T-helper 1 cell treated with Interleukin-12 subunit alpha and Interleukin-12 subunit beta and Interleukin-4 antibody, amounts not matched to agents 30 μg/mL and 1 μg/mL, for 36 hours (primary cell): ENCODE measurements around the gene RUNX3.

Experiments used
- H3K27ac Mint-ChIP-seq: one replicate; pipeline ENCODE4 v1.8.0; 2021; ENCODE audit warnings: mild to moderate bottlenecking, mixed read lengths
- H3K27me3 Mint-ChIP-seq: one replicate; pipeline ENCODE4 v1.8.0; 2021; ENCODE audit warnings: low read depth, mixed read lengths
- H3K36me3 Mint-ChIP-seq: one replicate; pipeline ENCODE4 v1.8.0; 2021; ENCODE audit warnings: low read depth, mixed read lengths
- H3K4me1 Mint-ChIP-seq: one replicate; pipeline ENCODE4 v1.8.0; 2021; ENCODE audit warnings: low read depth, mixed read lengths
- H3K4me3 Mint-ChIP-seq: one replicate; pipeline ENCODE4 v1.8.0; 2021; ENCODE audit warnings: mild to moderate bottlenecking, moderate library complexity, mixed read lengths
- H3K9me3 Mint-ChIP-seq: one replicate; pipeline ENCODE4 v1.8.0; 2021; ENCODE audit warnings: mixed read lengths

The RUNX3 gene

DNA sequence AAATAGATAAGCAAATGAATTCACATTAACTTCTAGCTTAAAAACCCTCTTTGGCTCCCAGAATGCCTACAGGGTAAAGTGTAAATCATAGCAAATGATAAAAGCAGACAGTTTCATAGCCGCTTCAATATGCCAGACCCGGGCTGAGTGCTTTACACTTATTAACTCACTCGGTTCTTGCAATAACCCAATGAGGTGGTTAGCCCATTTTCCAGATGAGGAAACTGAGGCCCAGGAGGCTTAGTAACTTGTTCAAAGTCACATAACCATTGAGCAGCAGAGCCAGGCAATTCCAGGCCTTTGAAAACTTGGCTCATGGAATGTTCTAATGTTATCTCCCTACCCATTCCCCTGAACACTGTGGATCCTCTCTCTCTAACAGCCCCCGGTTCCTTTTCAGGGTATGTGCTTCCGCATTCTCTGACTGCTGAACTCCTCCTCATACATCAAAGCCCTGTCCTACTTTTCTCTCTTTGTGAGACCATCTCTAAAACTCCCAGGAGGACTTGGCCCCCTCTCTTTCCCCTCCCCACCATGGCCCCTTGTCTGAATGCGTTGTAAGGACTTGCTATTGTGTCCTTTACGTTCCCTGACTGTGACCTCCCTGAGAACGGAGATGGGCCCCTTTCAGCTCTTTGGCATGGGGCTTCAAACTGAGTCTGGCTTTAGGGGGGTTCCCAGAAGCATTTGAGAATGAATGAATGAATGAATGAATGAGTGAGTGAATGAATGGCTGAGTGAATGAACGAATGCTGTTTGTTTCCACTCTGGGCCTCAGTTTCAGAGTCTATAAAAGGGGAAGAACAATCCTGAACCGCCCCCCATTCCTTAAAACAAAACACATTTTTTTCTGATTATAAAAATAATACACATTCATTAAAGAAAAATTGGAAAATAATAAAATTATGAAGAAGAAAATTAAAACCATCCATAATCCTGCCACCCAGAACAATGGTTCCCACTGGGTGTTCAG is 15.6 kb upstream of the RUNX3 start:
- Mint-ChIP-seq H3K27me3 (no peaks in the 10 kb centered on the region), H3K27ac (peak overlapping the region; percentile 65), H3K4me3 (no peak overlapping the region), H3K4me1 (peaks cover 60% of the 10 kb centered on the region), H3K9me3 (no peaks in the 10 kb centered on the region), H3K36me3 (peaks cover 34% of the 10 kb centered on the region)

DNA sequence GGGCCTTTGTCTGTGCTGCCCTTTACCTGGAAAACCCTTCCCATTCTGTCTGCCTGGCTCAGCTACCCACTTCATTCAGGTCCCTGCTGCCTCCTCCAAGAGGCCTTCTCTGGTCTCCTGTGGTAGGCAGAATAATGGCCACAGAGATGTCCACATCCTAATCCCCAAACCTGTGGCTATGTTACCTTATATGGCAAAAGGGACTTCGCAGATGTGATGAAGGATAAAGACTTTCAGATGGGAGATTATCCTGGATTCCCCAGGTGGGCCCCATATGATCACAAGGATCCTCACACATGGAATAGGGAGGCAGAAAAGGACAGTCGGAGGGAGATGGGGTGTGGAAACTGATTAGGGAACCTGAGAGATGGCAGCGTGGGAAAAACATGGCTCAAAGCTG is 14.2 kb upstream of the RUNX3 start:
- Mint-ChIP-seq H3K9me3 (no peaks in the 10 kb centered on the region), H3K4me3 (no peak overlapping the region), H3K36me3 (peaks cover 36% of the 10 kb centered on the region), H3K27me3 (no peaks in the 10 kb centered on the region), H3K27ac (peak overlapping the region; percentile 17), H3K4me1 (peaks cover 60% of the 10 kb centered on the region)

DNA sequence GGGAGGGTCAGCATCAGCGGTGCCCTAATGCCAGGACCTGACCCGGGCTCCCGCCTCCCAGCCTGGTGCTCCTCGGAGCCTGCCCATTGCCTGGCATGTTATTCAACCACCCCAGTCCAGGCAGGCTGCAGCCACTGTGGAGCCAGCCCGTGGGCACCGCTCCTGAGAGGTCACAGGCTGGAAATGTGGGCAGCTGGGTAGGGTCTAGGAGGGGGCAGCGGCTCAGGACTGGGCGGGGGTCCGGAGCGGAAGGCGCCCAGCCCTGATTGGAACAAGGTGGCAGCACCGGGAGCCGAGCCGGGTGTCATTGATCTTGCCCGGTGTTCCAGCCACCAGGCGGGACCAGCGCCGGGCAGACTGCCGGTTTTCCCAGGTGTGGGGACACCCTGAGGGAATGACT is 12.7 kb upstream of the RUNX3 start:
- Mint-ChIP-seq H3K9me3 (no peaks in the 10 kb centered on the region), H3K27me3 (no peaks in the 10 kb centered on the region), H3K4me1 (peaks cover 63% of the 10 kb centered on the region), H3K36me3 (peaks cover 46% of the 10 kb centered on the region), H3K27ac (no peak overlapping the region), H3K4me3 (no peak overlapping the region)

DNA sequence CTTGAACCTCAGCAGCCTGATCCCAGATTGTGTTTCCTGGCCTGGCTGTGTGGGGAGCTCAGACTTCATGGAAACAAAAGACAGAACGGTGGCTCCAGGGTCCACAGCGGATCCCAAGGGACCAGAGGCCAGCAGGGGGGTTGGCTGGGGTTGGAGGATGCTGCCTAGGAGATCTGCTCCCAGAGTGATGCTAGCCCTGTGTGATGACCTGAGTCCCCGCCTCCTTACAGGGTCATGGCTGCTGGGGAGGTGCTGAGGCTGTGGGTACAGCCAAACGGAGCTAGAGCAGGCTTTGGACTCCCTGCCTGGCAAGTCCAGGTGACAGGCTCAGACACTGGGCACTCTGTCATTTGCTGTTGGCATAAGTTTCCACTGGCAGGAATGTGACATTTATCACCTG is 11.5 kb upstream of the RUNX3 start:
- Mint-ChIP-seq H3K4me3 (no peak overlapping the region), H3K36me3 (peaks cover 51% of the 10 kb centered on the region), H3K9me3 (no peaks in the 10 kb centered on the region), H3K4me1 (peaks cover 56% of the 10 kb centered on the region), H3K27ac (no peak overlapping the region), H3K27me3 (no peaks in the 10 kb centered on the region)

DNA sequence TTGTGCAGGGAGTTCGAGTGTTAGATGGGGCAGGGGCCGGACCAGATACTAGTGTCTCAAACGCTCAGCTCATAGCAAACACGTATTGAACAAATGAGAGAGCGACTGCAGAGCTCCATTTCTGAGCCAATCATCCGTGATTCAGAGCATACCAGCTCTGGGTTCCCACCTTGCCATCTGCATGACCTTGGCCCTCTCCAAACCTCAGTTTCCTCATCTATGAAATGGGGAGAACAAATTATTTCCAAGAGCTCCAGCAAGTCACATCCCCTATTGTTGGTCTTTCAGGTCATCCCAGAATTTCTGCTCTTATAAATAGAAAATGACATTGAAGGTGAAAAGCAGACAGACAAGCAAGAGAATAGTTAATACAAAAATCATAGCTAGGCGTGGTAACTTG is 10.2 kb upstream of the RUNX3 start:
- Mint-ChIP-seq H3K27me3 (no peaks in the 10 kb centered on the region), H3K4me1 (peaks cover 56% of the 10 kb centered on the region), H3K4me3 (no peak overlapping the region), H3K27ac (no peak overlapping the region), H3K36me3 (peaks cover 50% of the 10 kb centered on the region), H3K9me3 (no peaks in the 10 kb centered on the region)

DNA sequence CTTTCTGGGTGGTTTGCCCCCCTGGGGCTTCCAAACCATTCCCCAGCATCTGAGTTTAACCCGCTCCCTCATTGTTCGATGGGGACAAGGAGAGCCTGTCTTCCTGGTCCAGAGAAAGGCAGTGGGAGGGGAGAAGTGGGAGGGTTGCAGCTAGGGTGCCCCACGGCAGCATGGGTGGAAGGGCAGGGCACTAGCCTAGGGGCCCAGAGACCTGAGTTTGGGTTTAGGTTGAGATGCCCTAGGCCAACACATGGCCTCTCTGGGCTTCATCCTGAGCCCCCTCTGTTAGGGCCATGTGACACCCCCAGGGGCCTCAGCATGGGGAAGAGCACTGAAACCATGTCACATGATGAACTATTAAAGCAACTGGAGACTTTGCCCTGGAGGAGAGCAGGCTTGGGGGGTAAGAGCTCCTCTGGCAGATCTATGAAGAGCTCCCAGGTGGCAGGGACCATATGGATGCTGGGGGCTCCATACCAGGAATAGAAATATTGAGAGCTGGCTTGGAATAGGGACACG is 9.7 kb upstream of the RUNX3 start:
- Mint-ChIP-seq H3K9me3 (no peaks in the 10 kb centered on the region), H3K4me1 (peaks cover 54% of the 10 kb centered on the region), H3K27ac (no peak overlapping the region), H3K4me3 (no peak overlapping the region), H3K36me3 (peaks cover 51% of the 10 kb centered on the region), H3K27me3 (no peaks in the 10 kb centered on the region)

DNA sequence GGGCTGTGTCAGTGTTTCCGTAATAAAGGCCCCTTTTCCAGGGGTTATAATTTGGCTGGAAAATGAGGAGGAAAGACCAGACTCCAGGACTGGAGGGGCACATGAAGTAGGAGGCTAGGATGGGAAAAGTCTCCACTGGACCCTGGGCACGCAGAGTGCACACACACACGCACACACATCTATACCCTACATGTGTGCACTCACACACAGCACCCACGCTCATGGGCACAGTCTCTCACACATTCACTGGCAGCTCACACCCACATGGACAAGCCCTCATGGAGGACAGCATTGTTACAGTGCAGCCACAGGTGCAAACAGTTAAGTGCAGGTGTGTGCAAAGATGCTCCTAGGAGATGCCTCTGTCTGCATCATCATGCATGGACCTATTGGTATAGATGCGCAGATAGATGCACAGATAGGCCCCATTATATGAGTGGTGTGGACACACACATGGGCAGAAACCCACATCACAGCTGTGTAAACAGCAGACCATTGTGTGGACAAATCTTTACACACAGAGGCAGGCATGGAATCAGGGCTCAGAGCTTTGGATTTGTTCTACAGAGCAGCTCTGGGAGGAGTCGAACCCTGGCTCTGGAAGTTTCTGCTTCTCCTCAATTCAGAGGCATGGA is 9.1 kb upstream of the RUNX3 start:
- Mint-ChIP-seq H3K27ac (peak overlapping the region; percentile 55), H3K36me3 (peaks cover 52% of the 10 kb centered on the region), H3K9me3 (no peaks in the 10 kb centered on the region)

DNA sequence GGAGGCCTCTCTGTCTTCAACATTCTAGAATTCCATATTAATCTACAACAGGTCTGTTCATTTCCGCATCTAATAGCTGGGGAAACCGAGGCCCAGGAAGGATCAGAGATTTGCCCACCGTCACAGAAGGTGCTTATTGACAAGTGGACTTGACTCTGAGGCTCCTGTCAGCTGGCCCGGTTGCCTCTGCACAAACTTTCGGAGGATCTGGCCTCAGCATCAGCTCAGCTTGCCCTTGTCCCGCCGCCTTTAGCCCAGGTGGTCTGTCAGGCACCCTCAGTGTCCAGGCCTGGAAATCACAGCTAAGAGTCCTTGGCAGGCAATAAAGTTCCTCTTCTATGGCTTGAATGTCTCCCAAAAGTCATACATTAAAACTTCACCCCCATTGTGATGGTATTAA is 8.2 kb upstream of the RUNX3 start:
- Mint-ChIP-seq H3K4me1 (peaks cover 56% of the 10 kb centered on the region), H3K36me3 (peaks cover 53% of the 10 kb centered on the region), H3K27me3 (no peaks in the 10 kb centered on the region), H3K27ac (peak overlapping the region; percentile 55), H3K9me3 (no peaks in the 10 kb centered on the region), H3K4me3 (no peak overlapping the region)

More for the DNA sequence above, 9.1 kb upstream of the RUNX3 start:
- Mint-ChIP-seq H3K4me1 (peaks cover 54% of the 10 kb centered on the region), H3K27me3 (no peaks in the 10 kb centered on the region), H3K4me3 (no peak overlapping the region)

DNA sequence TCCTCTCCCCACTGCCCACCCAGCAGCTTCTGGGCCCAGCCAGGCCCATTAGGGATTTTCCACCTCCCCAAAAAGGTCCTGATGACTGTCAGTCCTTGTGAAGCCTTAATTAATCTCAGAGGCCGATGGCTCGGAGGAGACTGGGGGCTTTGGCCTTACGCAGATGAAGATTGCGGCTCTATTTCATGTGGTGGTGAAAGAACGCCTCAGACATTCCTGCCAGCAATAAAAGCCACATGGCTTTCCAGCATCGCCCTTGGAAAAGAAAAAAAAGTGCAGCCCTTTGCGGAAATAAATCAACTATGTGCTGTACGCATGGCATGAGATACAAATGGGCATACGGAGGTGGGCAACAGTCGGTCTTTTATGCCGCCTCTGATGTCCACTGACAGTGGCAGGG is 6.6 kb upstream of the RUNX3 start:
- Mint-ChIP-seq H3K27ac (no peak overlapping the region), H3K4me1 (peaks cover 59% of the 10 kb centered on the region), H3K36me3 (peaks cover 53% of the 10 kb centered on the region), H3K27me3 (no peaks in the 10 kb centered on the region), H3K9me3 (no peaks in the 10 kb centered on the region), H3K4me3 (no peak overlapping the region)

DNA sequence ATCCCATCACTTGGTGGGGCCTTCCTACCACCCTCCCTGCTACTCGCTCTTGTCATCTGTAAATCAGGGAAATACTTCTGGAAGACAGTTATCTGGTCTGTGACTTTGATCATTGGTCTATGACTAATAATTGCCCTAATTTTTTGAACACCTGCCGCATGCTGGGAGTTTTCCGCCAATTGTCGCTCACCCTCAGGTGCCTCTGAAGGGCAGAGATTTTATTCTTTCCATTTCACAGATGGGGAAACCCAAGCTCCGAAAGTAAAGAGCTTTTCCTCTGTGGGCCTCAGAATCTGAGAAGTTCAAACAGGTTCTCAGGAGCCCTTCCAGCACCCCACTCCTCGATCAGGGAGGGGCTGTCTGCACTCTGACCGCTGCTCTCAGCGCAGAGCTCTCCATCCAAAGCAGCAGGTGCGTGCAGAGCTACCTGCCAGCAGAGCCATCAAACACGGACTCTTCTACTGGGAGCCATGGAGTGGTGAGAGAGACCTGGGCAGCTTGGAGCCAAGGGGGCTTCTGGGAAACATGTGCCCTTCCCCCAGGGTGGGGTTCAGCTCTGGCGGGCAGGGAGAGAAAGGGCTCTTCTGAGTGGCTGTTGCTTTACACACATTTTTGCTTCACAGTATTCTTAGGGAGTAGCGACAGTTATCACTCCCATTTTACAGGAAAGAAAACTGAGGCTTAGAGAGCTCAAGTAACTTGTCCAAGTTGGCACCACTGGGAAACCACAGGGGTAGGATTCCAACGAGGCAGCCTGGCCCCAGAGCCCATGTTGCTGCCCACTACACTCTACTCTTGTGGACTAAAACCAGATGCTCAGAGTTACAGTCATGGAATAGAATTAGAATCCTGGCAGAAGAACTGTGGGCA is 5.8 kb upstream of the RUNX3 start:
- Mint-ChIP-seq H3K9me3 (no peaks in the 10 kb centered on the region), H3K4me3 (no peak overlapping the region), H3K4me1 (peaks cover 59% of the 10 kb centered on the region), H3K36me3 (peaks cover 53% of the 10 kb centered on the region), H3K27me3 (no peaks in the 10 kb centered on the region), H3K27ac (peak overlapping the region; percentile 72)

DNA sequence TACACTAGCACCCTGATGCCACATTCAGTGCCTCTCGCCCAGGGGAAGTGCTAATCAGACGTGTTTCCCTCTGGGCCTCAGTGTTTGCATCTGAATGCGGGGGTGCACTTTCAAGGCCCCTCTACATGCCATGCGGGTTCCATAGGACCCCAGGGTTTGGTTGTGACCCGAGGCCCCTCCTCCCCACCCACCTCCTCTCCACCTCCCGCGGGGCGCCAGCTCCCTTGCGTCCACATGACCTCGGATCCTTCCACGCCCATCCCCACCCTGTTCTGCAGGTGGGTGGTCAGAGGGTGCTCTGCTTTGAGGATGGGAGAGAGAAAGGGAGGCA is 5.1 kb upstream of the RUNX3 start:
- H3K36me3 Mint-ChIP-seq: peaks cover 47% of the 10 kb centered on the region

DNA sequence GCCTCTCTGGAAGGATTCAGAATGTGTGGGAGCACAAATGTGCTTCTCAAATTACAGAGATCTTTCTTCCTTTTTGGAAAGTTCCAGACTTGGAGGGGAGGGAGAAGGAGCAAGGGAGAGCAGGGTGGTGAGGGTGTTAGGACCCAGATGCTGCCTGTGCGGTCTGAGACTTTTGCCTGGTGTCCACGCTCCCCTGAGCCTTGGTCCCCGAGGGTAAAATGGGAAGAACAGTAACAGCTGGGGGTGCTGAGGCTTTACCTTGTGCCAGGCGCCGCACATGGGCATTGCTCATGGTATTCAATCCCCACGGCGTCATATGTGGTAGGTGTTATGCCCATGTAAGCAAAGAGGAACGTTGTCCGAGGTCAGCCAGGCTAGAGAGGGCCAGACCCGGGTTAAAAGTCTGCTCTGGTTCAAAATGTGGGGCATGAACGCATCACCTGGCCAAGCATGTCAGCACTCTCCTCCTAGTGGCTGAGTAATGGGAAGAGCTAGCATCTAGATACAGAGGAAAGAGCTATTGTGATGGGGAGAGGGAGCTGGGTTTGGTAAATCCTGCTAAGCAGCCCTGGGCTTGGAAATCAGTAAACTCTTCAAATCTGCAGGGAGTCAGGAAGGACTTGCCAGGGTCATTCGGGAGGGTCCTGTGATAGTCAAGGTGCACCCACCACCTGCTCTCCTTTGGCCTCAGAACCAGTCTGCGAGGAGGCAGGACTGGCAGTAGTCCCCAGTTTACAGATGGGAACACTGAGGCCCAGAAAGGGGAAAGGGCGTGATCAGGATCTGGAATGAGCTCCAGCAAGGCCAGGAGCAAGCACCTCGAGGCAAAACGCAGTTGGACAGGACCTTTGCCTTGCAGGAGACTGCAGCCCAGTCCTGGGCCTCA is 4.5 kb upstream of the RUNX3 start:
- Mint-ChIP-seq H3K4me1 (peaks cover 52% of the 10 kb centered on the region), H3K27me3 (no peaks in the 10 kb centered on the region), H3K9me3 (no peaks in the 10 kb centered on the region), H3K36me3 (peaks cover 43% of the 10 kb centered on the region), H3K27ac (peak overlapping the region; percentile 76), H3K4me3 (no peak overlapping the region)

More for the DNA sequence above, 5.1 kb upstream of the RUNX3 start:
- no peak overlapping the region for H3K4me3 Mint-ChIP-seq
- peaks cover 57% of the 10 kb centered on the region for H3K4me1 Mint-ChIP-seq
- H3K9me3 Mint-ChIP-seq: no peaks in the 10 kb centered on the region
- no peaks in the 10 kb centered on the region for H3K27me3 Mint-ChIP-seq
- H3K27ac Mint-ChIP-seq: no peak overlapping the region

DNA sequence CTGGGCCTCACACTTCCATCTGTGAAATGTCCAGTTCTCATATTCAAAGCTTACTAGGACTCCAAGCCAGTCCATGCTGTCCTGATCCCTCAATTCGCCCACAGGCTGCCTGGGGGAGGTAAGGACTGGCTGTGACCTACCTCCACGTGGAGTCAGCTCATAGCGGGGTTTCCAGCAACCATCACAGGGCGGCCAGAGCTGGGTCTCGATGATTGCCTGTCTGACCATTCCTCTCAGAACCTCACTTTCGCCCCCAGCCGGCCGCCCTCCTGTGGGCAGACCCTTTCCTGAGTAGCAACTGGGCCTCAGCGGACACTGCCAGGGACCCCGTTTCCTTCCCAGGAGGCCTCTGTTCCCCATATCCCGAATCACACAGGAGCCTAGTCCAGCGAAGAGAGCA is 3.4 kb upstream of the RUNX3 start:
- no peaks in the 10 kb centered on the region for H3K27me3 Mint-ChIP-seq
- peak overlapping the region; percentile 47 for H3K27ac Mint-ChIP-seq
- peaks cover 45% of the 10 kb centered on the region for H3K4me1 Mint-ChIP-seq
- H3K4me3 Mint-ChIP-seq: peak overlapping the region; percentile 78
- peaks cover 42% of the 10 kb centered on the region for H3K36me3 Mint-ChIP-seq
- H3K9me3 Mint-ChIP-seq: no peaks in the 10 kb centered on the region
